Keratinocyte (primary cell): ENCODE results near the gene APBB3. TPM values are rescaled to one million over a fixed set of nuclear protein-coding genes. Genes with fewer than 3 reads are reported as not detected.

Experiments
- DNase-seq: peaks from one replicate; pipeline ENCODE4 v3.0.0-alpha.2; 2011; ENCODE audit warnings: low read depth, missing footprints, low spot score
- FAIRE-seq: peaks from 2 replicates; lab custom pipeline; 2011; peaks lifted over from hg19 to GRCh38; lab: Jason Lieb, UNC
- H2AFZ ChIP-seq: 2 replicates; pipeline ENCODE4 v1.6.0; 2012; ENCODE audit warnings: low read length, control low read depth, inconsistent platforms; ENCODE audit not compliant: control insufficient read depth
- H3K27ac ChIP-seq: 2 replicates; pipeline ENCODE4 v1.5.1; 2011; ENCODE audit warnings: low read length; ENCODE audit not compliant: control insufficient read depth, insufficient read depth
- H3K27me3 ChIP-seq: 3 replicates; pipeline ENCODE4 v1.6.0; 2011; ENCODE audit warnings: low read length; ENCODE audit not compliant: control insufficient read depth, insufficient read depth; ENCODE audit errors: extremely low read depth
- H3K36me3 ChIP-seq, 2 experiments: 2 replicates in 1 of 2; 3 replicates in 1 of 2; pipeline ENCODE4 v1.5.1; 2011; ENCODE audit warnings: low read length in 2 of 2, mild to moderate bottlenecking in 1 of 2; ENCODE audit not compliant: control insufficient read depth in 2 of 2, insufficient read depth in 2 of 2; ENCODE audit errors: extremely low read depth in 1 of 2
- H3K4me1 ChIP-seq: 3 replicates; pipeline ENCODE4 v1.5.1; 2011; ENCODE audit warnings: low read length; ENCODE audit not compliant: control insufficient read depth, insufficient read depth; ENCODE audit errors: extremely low read depth
- H3K4me2 ChIP-seq: 3 replicates; pipeline ENCODE4 v1.6.0; 2011; ENCODE audit warnings: low read depth, low read length; ENCODE audit not compliant: control insufficient read depth, insufficient read depth; ENCODE audit errors: extremely low read depth
- H3K4me3 ChIP-seq, 3 experiments: fragments of 200-600 bp in 1 of 3; sonication (generic) in 1 of 3; 2 replicates in 2 of 3; 3 replicates in 1 of 3; pipeline ENCODE4 v1.5.1; 2011 to 2016; ENCODE audit warnings: low read length in 3 of 3, mild to moderate bottlenecking in 3 of 3, control low read depth in 2 of 3, inconsistent platforms in 1 of 3, low read depth in 1 of 3, mixed read lengths in 1 of 3, mixed run types in 1 of 3, moderate library complexity in 1 of 3; ENCODE audit not compliant: control insufficient read depth in 2 of 3, insufficient read depth in 2 of 3; ENCODE audit errors: extremely low read depth in 1 of 3
- H3K79me2 ChIP-seq: 2 replicates; pipeline ENCODE4 v1.6.0; 2012; ENCODE audit warnings: low read length; ENCODE audit not compliant: control insufficient read depth, insufficient read depth
- H3K9ac ChIP-seq: 3 replicates; pipeline ENCODE4 v1.6.0; 2011; ENCODE audit warnings: low read length; ENCODE audit not compliant: control insufficient read depth, insufficient read depth; ENCODE audit errors: extremely low read depth
- H3K9me1 ChIP-seq: 3 replicates; pipeline ENCODE4 v1.6.0; 2011; ENCODE audit warnings: low read length; ENCODE audit not compliant: control insufficient read depth, insufficient read depth; ENCODE audit errors: extremely low read depth
- H3K9me3 ChIP-seq: 2 replicates; pipeline ENCODE4 v1.5.1; 2012; ENCODE audit warnings: low read depth, low read length; ENCODE audit not compliant: control insufficient read depth
- H4K20me1 ChIP-seq: 3 replicates; pipeline ENCODE4 v1.6.0; 2011; ENCODE audit warnings: low read length; ENCODE audit not compliant: control insufficient read depth, insufficient read depth; ENCODE audit errors: extremely low read depth
- CTCF ChIP-seq, 3 experiments: IDR thresholded peaks in 1 of 3; conservative IDR thresholded peaks in 1 of 3; optimal IDR thresholded peaks in 1 of 3; 2 replicates in 2 of 3; 3 replicates in 1 of 3; pipeline versions ENCODE3 to v1.5.1; 2011; ENCODE audit warnings: low read length in 3 of 3, mild to moderate bottlenecking in 3 of 3, moderate library complexity in 2 of 3, control low read depth in 1 of 3, inconsistent platforms in 1 of 3; ENCODE audit not compliant: insufficient read depth in 2 of 3; ENCODE audit errors: extremely low read depth in 1 of 3
- EZH2 ChIP-seq: IDR thresholded peaks from one replicate; pipeline ENCODE4 v1.6.1; 2012; ENCODE audit warnings: inconsistent platforms, mild to moderate bottlenecking, low read length, moderate library complexity
- dilution Hi-C: fragments of 300-500 bp; cut with MboI; formaldehyde crosslinking; loops from one replicate; pipeline ENCODE4 v1.7.0; 2020; ENCODE audit warnings: low sequenced_read_pairs; ENCODE audit not compliant: extremely low pct_ligation_motif_present
- polyA plus RNA-seq, 5 experiments: library from polyadenylated mRNA; depleted of rRNA in 3 of 5; stranded (reverse) in 3 of 5; stranded (forward) in 1 of 5; unstranded in 1 of 5; fragments of >200 nt; gene quantifications; 1 replicate in 1 of 5; 2 replicates in 3 of 5; 3 replicates in 1 of 5; pipeline versions ENCODE4 v1.2.1 to v1.2.3, GENCODE V29; 2011 to 2012; ENCODE audit warnings: missing spikeins in 2 of 5, low read depth in 1 of 5, low replicate concordance in 1 of 5

APBB3 gene
- polyA plus RNA-seq, 1 donor (not counting 4 experiments of a cell fraction or from before 2014, with no cell fraction given): 7.1 TPM

DNA sequence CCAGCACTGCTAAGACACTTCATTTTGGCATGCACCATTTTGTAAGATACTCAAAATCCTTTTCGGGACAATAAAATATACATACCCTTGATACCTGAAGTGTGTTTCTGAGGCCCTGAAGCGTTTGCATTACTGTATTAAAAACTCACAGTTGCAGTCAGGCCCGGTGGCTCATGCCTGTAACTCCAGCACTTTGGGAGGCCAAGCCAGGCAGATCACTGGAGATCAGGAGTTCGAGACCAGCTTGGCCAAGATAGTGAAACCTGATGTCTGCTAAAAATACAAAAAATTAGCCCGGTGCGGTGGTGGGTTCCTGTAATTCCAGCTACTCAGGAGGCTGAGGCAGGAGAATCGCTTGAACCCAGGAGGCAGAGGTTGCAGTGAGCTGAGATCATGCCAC is 19.4 kb downstream of the APBB3 start:
- no peak for FAIRE-seq

GRCh38 chr5:140542972-140543371 is 21.4 kb downstream of the APBB3 start:
- Histone ChIP-seq H3K4me2 (no peak overlapping the region), H3K36me3 (peaks cover 11 to 29% of the 10 kb centered on the region in 2 experiments), H3K4me1 (peaks cover 9% of the 10 kb centered on the region), H2AFZ (no peak overlapping the region), H3K79me2 (no peaks in the 10 kb centered on the region), H3K27me3 (no peaks in the 10 kb centered on the region), H3K9ac (no peak overlapping the region), H4K20me1 (no peaks in the 10 kb centered on the region), H3K9me3 (no peaks in the 10 kb centered on the region), H3K4me3 (no peak overlapping the region), H3K27ac (no peak overlapping the region), H3K9me1 (no peaks in the 10 kb centered on the region)
- dilution Hi-C loops: no loop called here
- DNase-seq: no peak
- TF ChIP-seq EZH2 (no peak), CTCF (optimal IDR thresholded peaks at IDR 0.05 in 1 of 3, IDR thresholded peaks at IDR 0.05 in 1 of 3, conservative IDR thresholded peaks at IDR 0.05 in 1 of 3; ENCODE audit: extremely low read depth in 1 of 3, insufficient read depth in 2 of 3, low read length in 3 of 3) (no peak)
- FAIRE-seq: no peak

More for the DNA sequence above, 19.4 kb downstream of the APBB3 start:
- DNase-seq: no peak
- Histone ChIP-seq H3K4me3 (no peak overlapping the region), H3K4me2 (no peak overlapping the region), H3K27me3 (no peaks in the 10 kb centered on the region), H3K4me1 (peaks cover 14% of the 10 kb centered on the region), H4K20me1 (no peaks in the 10 kb centered on the region), H3K9me3 (no peaks in the 10 kb centered on the region), H3K27ac (no peak overlapping the region), H3K36me3 (peaks cover 16 to 22% of the 10 kb centered on the region in 2 experiments), H3K9me1 (no peaks in the 10 kb centered on the region), H3K9ac (no peak overlapping the region), H3K79me2 (no peaks in the 10 kb centered on the region), H2AFZ (no peak overlapping the region)
- TF ChIP-seq EZH2 (no peak), CTCF (optimal IDR thresholded peaks at IDR 0.05 in 1 of 3, IDR thresholded peaks at IDR 0.05 in 1 of 3, conservative IDR thresholded peaks at IDR 0.05 in 1 of 3; ENCODE audit: extremely low read depth in 1 of 3, insufficient read depth in 2 of 3, low read length in 3 of 3) (no peak)
- dilution Hi-C loops: no loop called here
